Progenitor cell of endocrine pancreas (in vitro differentiated cells): ENCODE results near the gene GNAT3. TPM values are rescaled to one million over a fixed set of nuclear protein-coding genes. Genes with fewer than 3 reads are reported as not detected.

Experiments
- DNase-seq: peaks from one replicate; pipeline ENCODE4 v3.0.0; 2021; ENCODE audit warnings: low spot score; ENCODE audit not compliant: unreplicated experiment
- H3K27ac Mint-ChIP-seq: 2 replicates; pipeline ENCODE4 v1.8.0; 2021; ENCODE audit warnings: mild to moderate bottlenecking, moderate library complexity, mixed read lengths
- H3K27me3 Mint-ChIP-seq: 2 replicates; pipeline ENCODE4 v1.8.0; 2021; ENCODE audit warnings: mixed read lengths
- H3K36me3 Mint-ChIP-seq: 2 replicates; pipeline ENCODE4 v1.8.0; 2022; ENCODE audit warnings: mixed read lengths; ENCODE audit not compliant: insufficient read depth
- H3K4me1 Mint-ChIP-seq: 2 replicates; pipeline ENCODE4 v1.8.0; 2021; ENCODE audit warnings: low read depth, mixed read lengths
- H3K4me3 Mint-ChIP-seq: 2 replicates; pipeline ENCODE4 v1.8.0; 2021; ENCODE audit warnings: low read depth, mild to moderate bottlenecking, moderate library complexity, mixed read lengths
- H3K9me3 Mint-ChIP-seq: 2 replicates; pipeline ENCODE4 v1.8.0; 2021; ENCODE audit warnings: low read depth, mixed read lengths
- total RNA-seq: library from RNA; stranded (reverse); gene quantifications from 2 replicates; pipeline ENCODE4 v1.2.1, GENCODE V29; 2021
- TF ChIP-seq, protein P1 (sequence below): fragments of 200-600 bp; sonication (generic); IDR thresholded peaks from one replicate; pipeline ENCODE4 v1.5.0; 2021; ENCODE audit warnings: antibody characterized with exemption, mild to moderate bottlenecking; ENCODE audit not compliant: unreplicated experiment

Gene GNAT3
- total RNA-seq, 1 donor from 2014 or later: not detected

DNA sequence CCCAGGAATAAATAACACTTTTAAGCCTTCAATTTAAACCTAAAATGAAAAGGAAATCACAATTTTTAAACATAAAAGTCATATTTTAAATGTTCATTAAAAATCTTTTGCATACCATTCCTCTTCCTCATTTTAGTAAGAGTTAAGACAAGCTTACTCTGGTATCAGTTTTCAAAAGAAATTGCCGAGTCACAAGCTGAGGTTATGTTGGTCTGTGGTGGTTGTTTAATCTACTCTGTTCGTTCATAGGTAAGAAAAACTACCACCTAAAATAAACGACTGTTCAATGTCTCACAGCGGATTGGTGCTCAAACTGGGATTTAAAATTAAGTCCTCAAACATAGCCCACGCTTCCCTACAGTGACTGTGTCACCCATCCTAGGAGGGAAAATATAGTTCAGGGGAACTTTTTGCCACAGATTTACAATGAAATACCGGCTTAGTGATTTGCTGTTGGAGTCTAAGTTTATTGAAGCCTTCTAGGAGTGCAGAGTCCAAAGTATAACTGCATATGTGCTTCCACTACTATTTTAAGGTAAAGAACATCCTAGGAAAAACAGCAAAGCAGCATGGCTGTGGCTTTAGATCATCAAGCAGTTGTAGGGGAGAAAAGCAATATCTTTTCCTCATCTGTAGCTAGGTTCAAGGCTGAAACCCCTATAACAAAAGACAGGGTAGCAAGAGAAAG lies 61.1 kb downstream of the GNAT3 start:
- TF ChIP-seq, protein P1, sequence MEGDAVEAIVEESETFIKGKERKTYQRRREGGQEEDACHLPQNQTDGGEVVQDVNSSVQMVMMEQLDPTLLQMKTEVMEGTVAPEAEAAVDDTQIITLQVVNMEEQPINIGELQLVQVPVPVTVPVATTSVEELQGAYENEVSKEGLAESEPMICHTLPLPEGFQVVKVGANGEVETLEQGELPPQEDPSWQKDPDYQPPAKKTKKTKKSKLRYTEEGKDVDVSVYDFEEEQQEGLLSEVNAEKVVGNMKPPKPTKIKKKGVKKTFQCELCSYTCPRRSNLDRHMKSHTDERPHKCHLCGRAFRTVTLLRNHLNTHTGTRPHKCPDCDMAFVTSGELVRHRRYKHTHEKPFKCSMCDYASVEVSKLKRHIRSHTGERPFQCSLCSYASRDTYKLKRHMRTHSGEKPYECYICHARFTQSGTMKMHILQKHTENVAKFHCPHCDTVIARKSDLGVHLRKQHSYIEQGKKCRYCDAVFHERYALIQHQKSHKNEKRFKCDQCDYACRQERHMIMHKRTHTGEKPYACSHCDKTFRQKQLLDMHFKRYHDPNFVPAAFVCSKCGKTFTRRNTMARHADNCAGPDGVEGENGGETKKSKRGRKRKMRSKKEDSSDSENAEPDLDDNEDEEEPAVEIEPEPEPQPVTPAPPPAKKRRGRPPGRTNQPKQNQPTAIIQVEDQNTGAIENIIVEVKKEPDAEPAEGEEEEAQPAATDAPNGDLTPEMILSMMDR: no peak
- no peak for DNase-seq
- Mint-ChIP-seq H3K4me1 (peaks cover 10% of the 10 kb centered on the region), H3K36me3 (no peaks in the 10 kb centered on the region), H3K27ac (peak overlapping the region; percentile 70), H3K27me3 (no peaks in the 10 kb centered on the region), H3K4me3 (no peak overlapping the region), H3K9me3 (peaks cover 3% of the 10 kb centered on the region)

DNA sequence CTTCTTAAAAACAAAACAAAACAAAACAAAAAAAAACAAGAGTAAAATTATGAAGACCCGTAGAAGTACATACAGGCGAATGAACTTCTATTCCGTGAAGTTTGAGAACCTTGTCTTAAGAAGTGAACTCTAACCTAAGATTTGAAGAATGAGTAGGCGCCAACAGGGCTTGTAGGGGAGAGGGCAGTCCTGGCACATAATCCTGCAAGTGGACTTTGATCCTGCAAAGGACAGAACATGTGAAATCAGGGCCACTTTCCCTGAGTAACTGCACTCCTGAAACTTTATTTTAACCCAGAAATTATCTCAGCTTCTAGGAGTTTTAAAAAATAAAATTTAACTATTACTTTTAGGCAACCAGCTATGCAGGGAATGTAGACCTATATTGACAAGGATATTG lies 62.0 kb downstream of the GNAT3 start:
- Mint-ChIP-seq H3K36me3 (no peaks in the 10 kb centered on the region), H3K9me3 (peaks cover 3% of the 10 kb centered on the region)
- TF ChIP-seq, protein P1: no peak

DNA sequence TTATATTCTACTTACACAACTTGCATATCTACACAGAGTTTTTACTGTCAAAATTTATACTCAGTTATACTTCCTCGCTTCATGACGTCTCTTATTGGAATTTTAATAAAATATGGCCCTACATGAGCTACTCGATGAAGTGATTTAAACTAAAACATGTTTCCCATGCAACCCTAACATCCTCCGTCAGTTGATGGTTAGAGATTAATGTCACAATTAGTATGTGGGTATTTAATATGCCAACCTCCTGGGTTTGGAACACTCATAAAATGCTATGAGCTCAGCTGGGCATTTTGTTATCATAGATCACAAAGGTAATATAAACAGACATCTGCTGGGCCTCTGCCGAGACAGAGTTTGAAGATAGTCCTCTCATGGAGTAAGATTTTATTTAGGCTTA lies 66.5 kb downstream of the GNAT3 start:
- TF ChIP-seq, protein P1: no peak
- Mint-ChIP-seq H3K9me3 (no peaks in the 10 kb centered on the region), H3K36me3 (no peaks in the 10 kb centered on the region), H3K4me3 (no peak overlapping the region), H3K4me1 (peaks cover 7% of the 10 kb centered on the region), H3K27ac (no peak overlapping the region), H3K27me3 (no peaks in the 10 kb centered on the region)
- DNase-seq: no peak

More for the DNA sequence above, 62.0 kb downstream of the GNAT3 start:
- DNase-seq: no peak
- H3K4me1 Mint-ChIP-seq: peaks cover 10% of the 10 kb centered on the region
- peak overlapping the region; percentile 69 for H3K27ac Mint-ChIP-seq
- H3K4me3 Mint-ChIP-seq: no peak overlapping the region
- H3K27me3 Mint-ChIP-seq: no peaks in the 10 kb centered on the region

DNA sequence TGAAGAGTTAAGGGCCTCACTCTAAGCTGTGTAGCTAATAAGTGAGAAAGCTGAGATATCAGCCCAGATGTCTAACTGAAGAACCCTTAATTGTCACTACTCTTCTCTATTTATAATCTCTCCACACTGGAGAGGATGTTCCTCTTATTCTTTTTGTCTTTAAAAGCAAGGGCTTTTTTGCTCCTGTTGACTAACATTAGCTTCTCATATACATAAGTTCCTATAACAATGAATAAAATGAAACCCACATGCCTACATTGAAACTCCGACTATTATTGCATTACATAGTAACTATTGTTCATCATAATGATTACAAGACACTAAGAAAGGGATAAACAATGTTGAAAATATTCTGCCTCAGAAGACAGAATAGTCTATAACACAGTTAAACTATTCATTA lies 67.1 kb downstream of the GNAT3 start:
- H3K36me3 Mint-ChIP-seq: no peaks in the 10 kb centered on the region
- peaks cover 7% of the 10 kb centered on the region for H3K4me1 Mint-ChIP-seq
- no peak overlapping the region for H3K4me3 Mint-ChIP-seq
- no peaks in the 10 kb centered on the region for H3K9me3 Mint-ChIP-seq
- no peak overlapping the region for H3K27ac Mint-ChIP-seq
- TF ChIP-seq, protein P1: no peak
- no peaks in the 10 kb centered on the region for H3K27me3 Mint-ChIP-seq
- no peak for DNase-seq

DNA sequence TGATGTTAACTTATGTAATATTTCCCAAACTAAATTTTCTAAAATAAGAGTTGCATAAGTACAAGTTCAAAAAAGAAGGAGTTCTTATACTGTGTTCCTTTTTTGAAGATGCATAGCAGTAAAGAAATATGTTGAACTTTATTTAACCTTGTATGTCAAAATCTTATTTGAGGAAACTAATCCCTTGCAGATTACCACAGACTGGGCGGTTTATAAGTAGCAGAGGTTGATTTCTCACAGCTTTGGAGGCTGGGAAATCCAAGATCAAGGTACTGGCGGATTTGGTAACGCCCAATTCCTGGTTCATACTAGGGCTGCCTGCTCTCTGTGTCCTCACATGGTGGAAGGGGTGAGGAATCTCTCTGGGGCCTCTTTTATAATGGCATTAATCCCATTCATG lies 68.5 kb downstream of the GNAT3 start:
- Mint-ChIP-seq H3K4me3 (no peak overlapping the region), H3K4me1 (peaks cover 7% of the 10 kb centered on the region), H3K9me3 (no peaks in the 10 kb centered on the region), H3K27ac (no peak overlapping the region), H3K27me3 (no peaks in the 10 kb centered on the region), H3K36me3 (no peaks in the 10 kb centered on the region)
- no peak for DNase-seq
- TF ChIP-seq, protein P1: no peak
